DND-41 (cell line): ENCODE results near the gene CREBBP.

Source experiments
- CTCF ChIP-seq: IDR thresholded peaks from 2 replicates; pipeline ENCODE4 v1.5.1; 2012; ENCODE audit warnings: borderline replicate concordance, low read length, moderate library complexity, mild to moderate bottlenecking; ENCODE audit not compliant: poor library complexity, severe bottlenecking; ENCODE audit errors: extremely low read depth
- EZH2 ChIP-seq: IDR thresholded peaks from 3 replicates; pipeline ENCODE4 v1.6.1; 2012; ENCODE audit warnings: borderline replicate concordance, low read depth, mild to moderate bottlenecking, moderate library complexity, low read length, inconsistent platforms; ENCODE audit not compliant: severe bottlenecking

GRCh38 chr16:3737181-3737580 lies 143.3 kb downstream of the CREBBP start:
- TF ChIP-seq CTCF: no peak
- TF ChIP-seq EZH2: no peak
